ENCODE data around the gene ZNF692.
"Not testable (repeated sequence)": the region's sequence is repeated elsewhere in the genome, so short reads cannot be mapped to it uniquely, and the experiment has no call there.

ZNF692 gene

DNA sequence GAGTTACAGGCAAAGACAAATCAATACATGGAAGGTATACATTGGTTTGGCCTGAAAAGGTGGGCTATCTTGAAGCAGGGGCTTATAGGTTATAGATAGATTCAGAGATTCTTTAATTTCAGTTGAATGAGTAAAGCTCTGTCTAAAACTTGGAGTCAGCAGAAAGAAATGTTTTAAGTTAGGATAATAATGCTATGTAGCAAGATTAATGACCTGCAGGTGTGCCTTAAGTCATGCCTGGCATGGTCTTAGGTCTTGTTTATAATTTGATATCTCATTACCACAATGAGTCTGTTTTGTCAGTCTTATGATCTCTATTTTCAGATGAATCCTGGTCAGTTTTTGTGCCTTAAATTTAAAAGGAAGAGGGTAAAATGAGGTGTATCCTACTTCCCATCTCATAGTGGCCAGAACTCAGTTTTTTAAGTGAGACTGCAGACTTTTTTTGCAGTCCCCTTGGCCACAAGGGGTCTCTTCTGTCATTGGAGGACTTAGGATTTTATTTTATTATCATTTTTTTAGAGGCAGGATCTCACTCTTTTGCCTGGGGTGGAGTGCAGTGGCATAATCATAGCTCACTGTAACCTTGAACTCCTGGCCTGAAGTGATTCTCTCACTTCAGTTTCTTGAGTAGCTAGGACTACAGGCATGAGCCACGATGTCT, 25.9 kb upstream of the ZNF692 start:
- H3K4me3 ChIP-seq (ENCODE audit: low read depth, low read length) = no peak overlapping the region
- no peak for DNase-seq (ENCODE audit: low read depth)

DNA sequence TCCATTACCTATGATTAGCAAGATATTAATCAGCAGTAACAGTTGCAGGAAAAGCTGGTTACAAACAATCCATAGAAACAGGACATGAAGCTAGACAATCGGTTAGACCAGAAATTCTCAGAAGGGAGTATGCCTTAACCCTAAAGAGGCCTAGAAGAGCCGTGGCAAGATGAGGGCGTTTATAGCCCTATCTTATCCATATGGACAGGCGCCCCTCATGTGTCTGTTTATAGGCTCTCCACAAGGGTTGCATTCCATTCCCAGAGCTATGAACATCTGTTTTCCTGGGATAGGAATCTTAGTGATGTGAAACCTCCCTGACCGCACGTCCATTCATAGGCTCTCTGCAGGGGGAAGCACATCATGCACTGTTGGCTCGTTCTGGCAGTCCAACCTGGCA, 23.5 kb upstream of the ZNF692 start:
- not testable (repeated sequence) for DNase-seq (ENCODE audit: low read depth); H3K4me3 ChIP-seq (ENCODE audit: low read depth, low read length)

DNA sequence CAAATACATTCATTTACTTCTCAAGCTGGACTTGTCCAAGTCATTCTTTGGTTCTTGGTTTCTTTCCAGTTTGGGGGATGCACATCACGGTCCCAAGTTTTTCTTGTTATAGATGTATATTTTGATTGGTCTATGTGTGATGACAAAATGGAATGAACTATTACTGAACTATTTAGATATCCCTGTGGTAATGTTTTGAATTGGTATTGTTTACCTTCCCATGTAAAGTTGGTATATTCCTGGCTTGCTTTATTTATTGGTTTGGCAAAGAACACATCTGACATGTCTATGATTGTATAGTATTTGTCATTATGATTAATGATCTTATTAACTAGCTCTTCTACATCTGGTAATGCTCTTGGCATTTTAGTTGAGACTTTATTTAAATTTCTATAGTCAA, 22.4 kb upstream of the ZNF692 start:
- no peak overlapping the region for H3K4me3 ChIP-seq (ENCODE audit: low read depth, low read length)
- no peak for DNase-seq (ENCODE audit: low read depth)

DNA sequence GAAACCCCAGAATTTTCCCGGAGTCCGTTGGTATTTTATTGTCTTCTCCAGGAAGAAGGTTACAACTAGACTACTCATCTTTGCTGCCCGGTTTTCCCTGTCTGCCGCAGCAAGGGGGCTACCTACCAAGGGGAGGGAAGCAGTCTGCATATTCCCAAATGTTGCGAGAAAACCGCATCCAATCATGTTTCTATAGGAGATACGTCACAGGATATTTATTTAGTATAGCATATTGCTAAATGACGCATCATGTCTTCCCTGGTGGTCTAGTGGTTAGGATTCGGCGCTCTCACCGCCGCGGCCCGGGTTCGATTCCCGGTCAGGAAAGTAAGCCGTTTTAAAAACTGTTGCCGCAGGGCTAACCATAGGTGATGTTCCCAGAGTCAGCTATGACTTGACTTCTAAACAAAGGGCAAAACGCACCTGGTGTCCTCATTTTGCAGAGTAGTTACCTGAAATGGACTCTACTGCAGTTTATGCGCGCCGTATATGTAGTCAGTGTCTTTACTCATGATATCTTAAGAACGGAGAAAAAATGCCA, 15.2 kb upstream of the ZNF692 start:
- no peak for DNase-seq (ENCODE audit: low read depth)
- peak overlapping the region; percentile 88 for H3K4me3 ChIP-seq (ENCODE audit: low read depth, low read length)

DNA sequence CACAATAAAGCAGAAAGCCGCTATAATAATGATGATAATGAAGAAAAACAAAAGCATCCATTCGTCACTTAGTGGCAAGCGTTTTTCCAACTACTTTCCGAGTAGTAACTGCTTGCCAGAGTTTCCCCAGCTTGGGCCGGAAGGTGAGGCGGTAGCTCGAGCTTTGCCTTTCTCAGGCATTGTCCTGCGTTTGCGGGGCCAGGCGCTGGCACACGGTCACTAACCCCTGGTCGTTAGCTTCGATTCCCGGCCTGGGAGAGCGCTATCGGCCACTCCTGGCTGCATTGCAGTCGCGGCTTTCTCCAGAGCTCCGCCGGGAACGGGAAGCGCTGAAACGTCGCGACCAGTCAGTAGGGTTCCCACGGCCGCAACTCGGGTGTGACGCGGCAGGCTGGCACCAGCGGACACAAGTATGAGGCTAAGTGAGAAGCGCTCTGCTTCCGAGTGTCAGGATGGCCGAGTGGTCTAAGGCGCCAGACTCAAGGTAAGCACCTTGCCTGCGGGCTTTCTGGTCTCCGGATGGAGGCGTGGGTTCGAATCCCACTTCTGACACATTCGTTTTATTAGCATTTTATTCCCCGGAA, 14.6 kb upstream of the ZNF692 start:
- DNase-seq (ENCODE audit: low read depth) = peak; percentile 84
- H3K4me3 ChIP-seq (ENCODE audit: low read depth, low read length) = peak overlapping the region; percentile 88

DNA sequence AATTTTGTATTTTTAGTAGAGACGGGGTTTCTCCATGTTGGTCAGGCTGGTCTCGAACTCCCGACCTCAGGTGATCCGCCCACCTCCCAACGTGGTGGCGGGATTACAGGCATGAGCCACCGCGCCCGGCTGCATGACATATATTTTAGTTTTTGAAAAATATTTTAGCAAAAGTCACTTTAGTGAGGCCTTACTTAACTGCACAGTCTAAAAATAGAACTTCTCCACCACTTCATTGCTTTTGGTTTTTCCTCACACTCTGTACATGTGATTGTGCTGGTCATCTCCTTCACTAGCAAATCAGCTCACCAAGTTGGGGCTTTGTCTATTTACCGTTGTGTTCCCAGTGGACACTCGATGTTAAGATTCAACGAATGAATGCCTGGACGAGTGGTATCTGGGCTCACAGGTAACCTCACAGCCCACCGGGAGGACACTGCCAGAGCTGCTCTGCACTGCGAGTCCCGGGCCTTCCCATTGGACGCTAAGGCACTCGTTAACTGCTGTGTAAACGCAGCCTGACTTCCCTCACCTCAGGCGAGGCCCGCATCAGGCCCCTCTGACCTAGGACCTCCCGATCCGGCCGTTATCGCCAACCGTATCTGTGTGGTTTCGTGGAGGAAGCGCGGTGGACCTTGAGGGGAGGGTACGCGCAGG, 14.0 kb upstream of the ZNF692 start:
- peak; percentile 19 for DNase-seq (ENCODE audit: low read depth)
- H3K4me3 ChIP-seq (ENCODE audit: low read depth, low read length) = peak overlapping the region; percentile 88

- no peak for DNase-seq (ENCODE audit: low read depth)
- H3K4me3 ChIP-seq (ENCODE audit: low read depth, low read length) = peak overlapping the region; percentile 88
Measured at GRCh38 chr1:248871837-248872401, 13.0 kb upstream of the ZNF692 start.

DNA sequence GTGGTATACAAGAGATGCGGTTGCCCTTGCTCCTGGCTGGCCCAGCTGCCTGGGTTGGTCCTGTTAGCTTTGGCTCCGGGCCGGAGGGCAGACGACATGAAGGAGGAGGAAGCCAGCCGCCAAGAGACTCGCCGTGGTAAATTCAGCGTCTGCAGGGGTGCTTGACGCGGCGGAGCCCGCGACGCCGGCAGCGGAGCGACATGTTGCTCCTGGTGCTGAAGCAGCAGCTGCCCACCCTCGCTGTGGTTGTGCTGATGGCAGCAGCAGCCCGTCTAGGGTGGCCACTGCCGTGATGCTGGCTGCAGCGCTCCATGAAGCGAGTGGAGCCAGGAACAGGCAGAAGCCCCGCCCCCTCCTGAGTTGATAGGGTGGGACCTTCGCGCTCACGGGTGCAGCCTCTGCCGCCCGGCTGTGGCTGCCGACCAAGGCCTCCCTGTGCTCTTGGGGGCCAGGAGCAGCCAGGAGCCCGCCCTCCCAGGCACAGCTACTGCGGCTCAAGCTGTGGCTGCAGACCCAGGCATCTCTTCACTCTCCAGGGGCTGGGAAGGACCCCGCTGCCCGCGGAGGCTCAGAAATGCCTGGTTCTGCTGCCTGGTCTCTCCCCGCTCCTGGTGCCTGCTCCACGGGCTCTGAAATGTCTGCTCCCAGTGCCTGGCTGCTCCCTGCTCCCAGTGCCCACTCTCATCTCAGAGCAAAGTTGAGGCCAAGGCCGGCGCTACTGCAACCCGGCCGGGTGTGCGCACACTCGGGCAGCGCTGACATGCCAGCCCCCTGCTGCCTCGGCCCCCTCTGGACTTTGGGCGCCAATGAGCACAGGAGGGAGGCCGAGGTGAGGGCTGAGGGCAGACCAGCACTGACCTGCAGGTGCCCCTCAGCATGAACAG, 4.4 kb upstream of the ZNF692 start:
- peak overlapping the region; percentile 60 for H3K4me3 ChIP-seq (ENCODE audit: low read depth, low read length)

DNA sequence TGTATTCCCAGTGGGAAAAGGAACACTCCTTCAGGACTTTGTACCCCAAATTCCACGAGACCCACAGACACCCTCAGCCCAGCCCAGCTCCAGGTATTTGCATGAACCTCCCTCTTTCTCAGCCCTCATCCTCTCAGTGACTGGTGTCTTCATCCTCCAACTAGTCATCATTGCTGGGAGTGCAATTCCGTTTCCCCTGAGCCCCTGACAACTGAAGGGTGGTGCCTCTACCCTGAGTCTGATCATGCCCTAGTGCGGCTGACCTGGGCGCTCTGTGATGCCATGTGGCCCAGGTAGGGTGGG, 3.8 kb upstream of the ZNF692 start:
- DNase-seq (ENCODE audit: low read depth) = no peak
- peak overlapping the region; percentile 60 for H3K4me3 ChIP-seq (ENCODE audit: low read depth, low read length)

More for the DNA sequence above, 4.4 kb upstream of the ZNF692 start:
- peak; percentile 47 for DNase-seq (ENCODE audit: low read depth)

- no peak for DNase-seq (ENCODE audit: low read depth)
Measured at GRCh38 chr1:248861616-248862015, 2.7 kb upstream of the ZNF692 start.

DNA sequence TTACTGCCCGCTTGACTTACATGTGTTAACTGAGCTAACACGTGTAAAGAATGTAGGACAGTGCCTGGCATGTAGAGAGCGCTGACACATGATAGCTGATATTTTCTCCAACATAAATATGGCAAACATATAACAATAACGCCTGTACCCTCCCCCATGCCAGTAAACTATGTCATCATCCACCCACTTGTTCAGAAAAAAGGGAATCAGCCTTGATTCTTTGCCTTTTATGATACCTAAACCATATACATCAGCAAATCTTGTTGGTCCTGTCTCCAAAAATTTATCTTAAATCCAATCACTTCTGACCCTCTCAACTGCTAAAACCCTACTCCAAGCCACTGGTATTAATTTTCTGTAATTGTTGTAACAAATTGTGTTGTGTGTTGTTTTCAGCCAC, 1.1 kb upstream of the ZNF692 start:
- no peak for DNase-seq (ENCODE audit: low read depth)
- H3K4me3 ChIP-seq (ENCODE audit: low read depth, low read length) = no peak overlapping the region

More at GRCh38 chr1:248861616-248862015, 2.7 kb upstream of the ZNF692 start:
- no peak overlapping the region for H3K4me3 ChIP-seq (ENCODE audit: low read depth, low read length)

DNA sequence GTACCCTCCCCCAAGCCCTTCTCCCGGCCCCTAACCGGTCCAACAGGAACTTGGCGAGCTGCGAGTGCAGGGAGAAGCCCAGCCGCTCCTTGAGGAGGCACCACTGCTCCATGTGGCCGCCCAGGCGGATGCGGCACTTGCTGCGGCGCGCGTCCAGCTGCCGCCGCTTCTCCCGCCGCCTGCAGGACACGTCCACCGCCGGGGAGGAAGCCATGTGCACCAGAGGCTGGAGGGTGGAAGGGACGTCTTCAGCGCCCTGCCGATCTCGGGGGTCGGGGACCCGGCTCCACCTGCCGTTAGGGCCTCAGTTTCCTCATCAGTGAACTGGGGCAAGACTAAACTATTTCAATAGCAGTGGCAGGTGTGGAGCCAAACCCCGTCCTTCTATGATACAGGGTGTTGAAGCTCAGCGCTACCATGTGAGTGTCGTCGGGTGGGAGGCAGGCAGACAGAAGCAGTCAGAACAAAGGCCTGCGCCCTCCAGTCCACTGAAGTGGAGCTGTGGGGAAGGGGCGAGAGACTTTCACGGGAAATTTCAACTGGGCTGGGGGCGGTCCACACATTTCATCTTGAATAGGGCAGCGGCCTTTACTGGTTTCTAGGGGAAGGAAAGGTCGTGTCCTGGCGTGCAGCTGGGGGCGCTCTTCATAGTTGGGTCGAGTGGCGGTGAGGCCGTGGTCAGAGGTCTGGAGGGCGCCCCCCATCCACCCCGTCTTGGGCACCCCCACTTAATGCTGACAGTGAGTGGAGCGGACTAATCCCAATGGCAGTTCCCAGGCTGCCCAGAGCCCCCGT, 592 bp downstream of the ZNF692 start:
- H3K4me3 ChIP-seq (ENCODE audit: low read depth, low read length) = peak overlapping the region; percentile 72
- peak; percentile 15 for DNase-seq (ENCODE audit: low read depth)

GRCh38 chr1:248857749-248858095, 1.2 kb downstream of the ZNF692 start:
- peak overlapping the region; percentile 72 for H3K4me3 ChIP-seq (ENCODE audit: low read depth, low read length)
- DNase-seq (ENCODE audit: low read depth) = no peak

GRCh38 chr1:248857201-248857600, 1.7 kb downstream of the ZNF692 start:
- H3K4me3 ChIP-seq (ENCODE audit: low read depth, low read length) = peak overlapping the region; percentile 72

GRCh38 chr1:248856176-248856575, 2.7 kb downstream of the ZNF692 start:
- no peak overlapping the region for H3K4me3 ChIP-seq (ENCODE audit: low read depth, low read length)
- no peak for DNase-seq (ENCODE audit: low read depth)

More at GRCh38 chr1:248857201-248857600, 1.7 kb downstream of the ZNF692 start:
- no peak for DNase-seq (ENCODE audit: low read depth)

GRCh38 chr1:248855580-248855979, 3.3 kb downstream of the ZNF692 start:
- H3K4me3 ChIP-seq (ENCODE audit: low read depth, low read length) = no peak overlapping the region
- no peak for DNase-seq (ENCODE audit: low read depth)

- no peak overlapping the region for H3K4me3 ChIP-seq (ENCODE audit: low read depth, low read length)
- DNase-seq (ENCODE audit: low read depth) = no peak
Measured at GRCh38 chr1:248853663-248854375, 5.1 kb downstream of the ZNF692 start.
